ENCODE measurements around the gene KRT40.

DNA sequence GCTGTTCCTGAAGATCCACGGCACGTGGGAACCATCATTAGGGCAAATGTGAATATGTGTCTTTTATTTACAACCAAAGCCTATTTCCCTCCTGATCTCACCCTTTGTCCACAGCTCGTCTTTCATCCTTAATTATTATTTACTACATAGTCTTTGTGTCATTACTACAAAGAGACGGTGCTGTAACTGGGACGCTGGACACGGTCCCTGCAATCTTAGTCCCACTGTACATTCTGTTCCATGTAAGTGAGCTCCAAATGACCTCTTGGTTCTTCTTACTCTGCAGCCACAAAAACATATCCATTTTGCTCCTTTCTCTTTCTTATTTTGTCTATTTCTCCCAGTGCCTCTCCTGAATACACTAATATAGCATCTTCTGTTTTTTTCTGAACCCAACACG, 34.0 kb downstream of the KRT40 start:
- no peak for TF ChIP-seq POLR2A (IDR thresholded peaks at IDR 0.05)
- TF ChIP-seq, protein P1, sequence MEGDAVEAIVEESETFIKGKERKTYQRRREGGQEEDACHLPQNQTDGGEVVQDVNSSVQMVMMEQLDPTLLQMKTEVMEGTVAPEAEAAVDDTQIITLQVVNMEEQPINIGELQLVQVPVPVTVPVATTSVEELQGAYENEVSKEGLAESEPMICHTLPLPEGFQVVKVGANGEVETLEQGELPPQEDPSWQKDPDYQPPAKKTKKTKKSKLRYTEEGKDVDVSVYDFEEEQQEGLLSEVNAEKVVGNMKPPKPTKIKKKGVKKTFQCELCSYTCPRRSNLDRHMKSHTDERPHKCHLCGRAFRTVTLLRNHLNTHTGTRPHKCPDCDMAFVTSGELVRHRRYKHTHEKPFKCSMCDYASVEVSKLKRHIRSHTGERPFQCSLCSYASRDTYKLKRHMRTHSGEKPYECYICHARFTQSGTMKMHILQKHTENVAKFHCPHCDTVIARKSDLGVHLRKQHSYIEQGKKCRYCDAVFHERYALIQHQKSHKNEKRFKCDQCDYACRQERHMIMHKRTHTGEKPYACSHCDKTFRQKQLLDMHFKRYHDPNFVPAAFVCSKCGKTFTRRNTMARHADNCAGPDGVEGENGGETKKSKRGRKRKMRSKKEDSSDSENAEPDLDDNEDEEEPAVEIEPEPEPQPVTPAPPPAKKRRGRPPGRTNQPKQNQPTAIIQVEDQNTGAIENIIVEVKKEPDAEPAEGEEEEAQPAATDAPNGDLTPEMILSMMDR (IDR thresholded peaks at IDR 0.05): no peak
